HCT116 (cell line): ENCODE results near the gene HMCN2. TPM values are rescaled to one million over a fixed set of nuclear protein-coding genes. Genes with fewer than 3 reads are reported as not detected.

Source experiments
- ATAC-seq: fragments of 200-7000 bp; cut with Tn5 transposase; 2 replicates; pipeline ENCODE4 v1.9.1; 2020; ENCODE audit warnings: mild to moderate bottlenecking, moderate library complexity
- BruUV-seq: library from RNA; stranded (reverse); fragments of 400-500 nt; replicated peaks from 2 replicates; lab custom pipeline; 2021; lab: Mats Ljungman, UMichigan
- CTCF ChIA-PET: fragments of 300-600 bp; sonication (Branson Sonifier 250); formaldehyde crosslinking; loops from one replicate; lab custom pipeline; 2021; ENCODE audit warnings: antibody characterized with exemption; lab: Charles Lee
- POLR2A ChIA-PET: fragments of 300-600, 350-600 bp; sonication (Branson Sonifier 250); formaldehyde crosslinking; loops from one replicate; lab custom pipeline; 2021; ENCODE audit warnings: antibody characterized with exemption; lab: Charles Lee
- RAD21 ChIA-PET, 2 experiments: fragments of 300-600 bp; sonication (Branson Sonifier 250); formaldehyde crosslinking; loops; one replicate each; lab custom pipeline; 2023; ENCODE audit warnings: low total read pairs in 2 of 2; ENCODE audit not compliant: uncharacterized antibody in 2 of 2, unreplicated experiment in 2 of 2, low non-redundant PET in 1 of 2; lab: Charles Lee
- DNase-seq: peaks from one replicate; pipeline ENCODE4 v3.0.0-alpha.2; 2010; ENCODE audit warnings: low read depth, low spot score
- H2AFZ ChIP-seq: fragments of 200-600 bp; shearing (Covaris generic), sonication (generic); 2 replicates; pipeline ENCODE4 v1.6.1; 2017; ENCODE audit warnings: low read depth, mixed run types, mixed read lengths, antibody characterized with exemption, low read length; ENCODE audit not compliant: poor library complexity, severe bottlenecking
- H3K27ac ChIP-seq: 2 replicates; pipeline ENCODE4 v1.5.1; 2012; ENCODE audit warnings: low read depth, low read length
- H3K27me3 ChIP-seq: fragments of 200-600 bp; sonication (generic); 2 replicates; pipeline ENCODE4 v1.6.1; 2016; ENCODE audit warnings: mixed run types, low read length, mixed read lengths; ENCODE audit not compliant: insufficient read depth
- H3K36me3 ChIP-seq, 2 experiments: fragments of 200-500 bp in 1 of 2; fragments of 200-600 bp in 1 of 2; sonication (Bioruptor generic) in 1 of 2; sonication (generic) in 1 of 2; 2 replicates each; pipeline versions ENCODE4 v1.5.1 to v1.6.1; 2014 to 2016; ENCODE audit warnings: low read length in 2 of 2, inconsistent platforms in 1 of 2, mixed read lengths in 1 of 2, mixed run types in 1 of 2; ENCODE audit not compliant: insufficient read depth in 2 of 2, control insufficient read depth in 1 of 2
- H3K4me1 ChIP-seq, 2 experiments: fragments of 200-600 bp in 1 of 2; sonication (generic) in 1 of 2; 2 replicates each; pipeline versions ENCODE4 v1.5.1 to v1.6.1; 2012 to 2017; ENCODE audit warnings: low read length in 2 of 2, inconsistent platforms in 1 of 2, mild to moderate bottlenecking in 1 of 2, mixed read lengths in 1 of 2, mixed run types in 1 of 2, moderate library complexity in 1 of 2; ENCODE audit not compliant: insufficient read depth in 2 of 2, control insufficient read depth in 1 of 2
- H3K4me2 ChIP-seq: fragments of 200-600 bp; sonication (generic); 2 replicates; pipeline ENCODE4 v1.6.1; 2017; ENCODE audit warnings: mixed run types, low read length, mixed read lengths
- H3K4me3 ChIP-seq, 2 experiments: fragments of 200-600 bp in 1 of 2; sonication (generic) in 1 of 2; replicated peaks in 1 of 2; 2 replicates each; pipeline ENCODE4 v1.5.1; 2011 to 2016; ENCODE audit warnings: low read length in 2 of 2, control low read depth in 1 of 2, low read depth in 1 of 2, mild to moderate bottlenecking in 1 of 2, mixed read lengths in 1 of 2, mixed run types in 1 of 2
- H3K79me2 ChIP-seq: fragments of 200-600 bp; sonication (generic); 2 replicates; pipeline ENCODE4 v1.6.1; 2017; ENCODE audit warnings: mild to moderate bottlenecking, mixed run types, low read length, moderate library complexity, mixed read lengths; ENCODE audit not compliant: insufficient read depth
- H3K9ac ChIP-seq: fragments of 200-600 bp; sonication (generic); 2 replicates; pipeline ENCODE4 v1.6.1; 2016; ENCODE audit warnings: low read length, mixed read lengths
- H3K9me2 ChIP-seq: fragments of 200-600 bp; sonication (generic), shearing (Covaris generic); 2 replicates; pipeline ENCODE4 v1.6.1; 2017; ENCODE audit warnings: mixed run types, mild to moderate bottlenecking, moderate library complexity; ENCODE audit not compliant: insufficient read depth
- H3K9me3 ChIP-seq, 2 experiments: fragments of 200-500 bp in 1 of 2; fragments of 200-600 bp in 1 of 2; sonication (Bioruptor generic) in 1 of 2; sonication (generic) in 1 of 2; 2 replicates each; pipeline ENCODE4 v1.6.1; 2014 to 2017; ENCODE audit warnings: low read length in 2 of 2, mixed read lengths in 2 of 2, inconsistent platforms in 1 of 2, low read depth in 1 of 2, mild to moderate bottlenecking in 1 of 2, mixed run types in 1 of 2, moderate library complexity in 1 of 2; ENCODE audit not compliant: control insufficient read depth in 1 of 2, insufficient read depth in 1 of 2
- H4K20me1 ChIP-seq: fragments of 200-600 bp; sonication (generic), shearing (Covaris generic); 2 replicates; pipeline ENCODE4 v1.6.1; 2017; ENCODE audit warnings: mixed run types, mild to moderate bottlenecking, moderate library complexity; ENCODE audit not compliant: insufficient read depth
- CEBPB ChIP-seq: IDR thresholded peaks from 2 replicates; pipeline ENCODE4 v1.6.1; 2012; ENCODE audit warnings: low read depth
- ELF1 ChIP-seq: IDR thresholded peaks from 2 replicates; pipeline ENCODE4 v1.6.1; 2012; ENCODE audit warnings: low read depth, borderline replicate concordance
- FOSL1 ChIP-seq: IDR thresholded peaks from 2 replicates; pipeline ENCODE4 v1.6.1; 2012; ENCODE audit warnings: low read depth
- POLR2AphosphoS5 ChIP-seq: IDR thresholded peaks from 2 replicates; pipeline ENCODE4 v1.6.1; 2011; ENCODE audit warnings: mild to moderate bottlenecking, low read depth, low read length, moderate library complexity
- SIN3A ChIP-seq: IDR thresholded peaks from 2 replicates; pipeline ENCODE4 v1.6.1; 2012; ENCODE audit warnings: low read depth
- YY1 ChIP-seq: IDR thresholded peaks from 2 replicates; pipeline ENCODE4 v1.6.1; 2011; ENCODE audit warnings: low read length, low read depth, moderate library complexity, mild to moderate bottlenecking; ENCODE audit not compliant: insufficient replicate concordance; ENCODE audit errors: extremely low read depth
- ZNF274 ChIP-seq: fragments of 200-500 bp; sonication (Bioruptor generic); IDR thresholded peaks from 2 replicates; pipeline ENCODE4 v1.6.1; 2014; ENCODE audit warnings: mild to moderate bottlenecking, low read depth, low read length, inconsistent platforms
- intact Hi-C: fragments of 100-400 bp; cut with micrococcal nuclease; formaldehyde crosslinking; loops from 2 replicates; pipeline ENCODE4 v1.10.0; 2022
- total RNA-seq: library from RNA; stranded (reverse); gene quantifications from one replicate; pipeline ENCODE4 v1.2.1, GENCODE V29; 2021; ENCODE audit not compliant: unreplicated experiment
- TF ChIP-seq, protein P1 (sequence below): IDR thresholded peaks from 2 replicates; pipeline ENCODE4 v1.6.1; 2012; ENCODE audit warnings: low read depth

The HMCN2 gene
- total RNA-seq, 1 experiment from 2014 or later: 0.22 TPM

DNA sequence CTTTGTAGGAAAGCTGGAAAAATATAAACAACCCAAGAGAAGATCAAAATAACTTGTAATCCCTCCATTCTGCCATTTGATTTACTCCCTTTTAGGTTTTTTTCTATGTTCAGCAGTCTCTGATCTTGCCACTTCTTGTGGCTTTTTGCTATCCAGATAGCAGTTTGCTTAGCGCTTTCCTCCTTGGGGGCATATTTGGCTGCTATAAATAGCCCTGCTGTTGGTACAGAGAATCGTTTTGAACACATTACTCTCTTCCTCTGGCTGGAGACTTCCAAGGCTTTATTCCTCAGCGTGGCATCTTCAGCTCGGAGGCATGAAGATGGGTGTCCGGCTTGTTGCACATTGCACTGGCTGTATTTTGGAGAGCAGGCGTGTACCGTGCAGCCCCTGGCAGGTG is 38.6 kb downstream of the HMCN2 start (continued):
- TF ChIP-seq, protein P1, sequence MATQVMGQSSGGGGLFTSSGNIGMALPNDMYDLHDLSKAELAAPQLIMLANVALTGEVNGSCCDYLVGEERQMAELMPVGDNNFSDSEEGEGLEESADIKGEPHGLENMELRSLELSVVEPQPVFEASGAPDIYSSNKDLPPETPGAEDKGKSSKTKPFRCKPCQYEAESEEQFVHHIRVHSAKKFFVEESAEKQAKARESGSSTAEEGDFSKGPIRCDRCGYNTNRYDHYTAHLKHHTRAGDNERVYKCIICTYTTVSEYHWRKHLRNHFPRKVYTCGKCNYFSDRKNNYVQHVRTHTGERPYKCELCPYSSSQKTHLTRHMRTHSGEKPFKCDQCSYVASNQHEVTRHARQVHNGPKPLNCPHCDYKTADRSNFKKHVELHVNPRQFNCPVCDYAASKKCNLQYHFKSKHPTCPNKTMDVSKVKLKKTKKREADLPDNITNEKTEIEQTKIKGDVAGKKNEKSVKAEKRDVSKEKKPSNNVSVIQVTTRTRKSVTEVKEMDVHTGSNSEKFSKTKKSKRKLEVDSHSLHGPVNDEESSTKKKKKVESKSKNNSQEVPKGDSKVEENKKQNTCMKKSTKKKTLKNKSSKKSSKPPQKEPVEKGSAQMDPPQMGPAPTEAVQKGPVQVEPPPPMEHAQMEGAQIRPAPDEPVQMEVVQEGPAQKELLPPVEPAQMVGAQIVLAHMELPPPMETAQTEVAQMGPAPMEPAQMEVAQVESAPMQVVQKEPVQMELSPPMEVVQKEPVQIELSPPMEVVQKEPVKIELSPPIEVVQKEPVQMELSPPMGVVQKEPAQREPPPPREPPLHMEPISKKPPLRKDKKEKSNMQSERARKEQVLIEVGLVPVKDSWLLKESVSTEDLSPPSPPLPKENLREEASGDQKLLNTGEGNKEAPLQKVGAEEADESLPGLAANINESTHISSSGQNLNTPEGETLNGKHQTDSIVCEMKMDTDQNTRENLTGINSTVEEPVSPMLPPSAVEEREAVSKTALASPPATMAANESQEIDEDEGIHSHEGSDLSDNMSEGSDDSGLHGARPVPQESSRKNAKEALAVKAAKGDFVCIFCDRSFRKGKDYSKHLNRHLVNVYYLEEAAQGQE: no peak
- TF ChIP-seq SIN3A (no peak), ELF1 (no peak), ZNF274 (no peak), CEBPB (no peak)

DNA sequence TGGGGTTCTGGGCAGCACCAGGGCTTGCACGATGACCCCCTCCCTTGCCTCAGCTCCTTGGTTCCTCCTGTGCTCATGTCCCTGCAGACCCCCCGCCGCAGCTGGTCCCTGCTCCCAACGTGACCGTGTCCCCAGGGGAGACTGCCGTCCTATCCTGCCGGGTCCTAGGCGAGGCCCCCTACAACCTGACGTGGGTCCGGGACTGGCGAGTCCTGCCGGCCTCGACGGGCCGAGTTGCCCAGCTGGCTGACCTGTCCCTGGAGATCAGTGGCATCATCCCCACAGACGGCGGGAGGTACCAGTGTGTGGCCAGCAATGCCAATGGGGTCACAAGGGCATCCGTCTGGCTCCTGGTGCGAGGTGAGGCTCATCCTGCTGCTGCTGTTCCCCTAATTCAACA is 39.1 kb downstream of the HMCN2 start:
- POLR2A ChIA-PET: no interaction called here
- no peaks in the 10 kb centered on the region for H3K9me3 ChIP-seq
- no peak for DNase-seq
- no peak overlapping the region for H3K4me2 ChIP-seq
- no peaks in the 10 kb centered on the region for H3K36me3 ChIP-seq
- intact Hi-C loops: no loop called here
- H3K9me2 ChIP-seq: no peaks in the 10 kb centered on the region
- H3K79me2 ChIP-seq: no peaks in the 10 kb centered on the region
- BruUV-seq: no TSS peak
- H3K4me3 ChIP-seq: no peak overlapping the region
- peaks cover 25% of the 10 kb centered on the region; the same call in 1 of the 2 replicates for H3K27me3 ChIP-seq
- H3K27ac ChIP-seq: no peak overlapping the region
- TF ChIP-seq POLR2AphosphoS5 (no peak), FOSL1 (no peak), YY1 (no peak)
- TF ChIP-seq, protein P1: no peak
- TF ChIP-seq, all 23 proteins: peak for 0
- H3K4me1 ChIP-seq: no peaks in the 10 kb centered on the region
- H2AFZ ChIP-seq: no peak overlapping the region
- H3K9ac ChIP-seq: no peak overlapping the region
- CTCF ChIA-PET: no interaction called here
- no peaks in the 10 kb centered on the region for H4K20me1 ChIP-seq
- no peak for ATAC-seq
- RAD21 ChIA-PET: no interaction called here
